HEK293 (cell line): ENCODE data around the gene PDE11A.

Source experiments
- CTCF ChIA-PET: fragments of 350-600 bp; formaldehyde crosslinking; extraction: SDS; loops from one replicate; lab custom pipeline; 2021; ENCODE audit warnings: antibody characterized with exemption; lab: Yijun Ruan, JAX
- POLR2A ChIA-PET: fragments of 300-600 bp; formaldehyde crosslinking; extraction: SDS; loops from one replicate; lab custom pipeline; 2020; ENCODE audit warnings: antibody characterized with exemption, inconsistent platforms; lab: Yijun Ruan, JAX
- H3K27ac ChIP-seq: fragments of 200-500 bp; sonication (Bioruptor generic); 2 replicates; pipeline ENCODE4 v1.5.1; 2014; ENCODE audit warnings: low read depth, low read length, control low read depth, inconsistent platforms; ENCODE audit errors: extremely low read depth
- H3K36me3 ChIP-seq, 2 experiments: fragments of 200-500 bp in 1 of 2; sonication (Bioruptor generic) in 1 of 2; 1 replicate in 1 of 2; 2 replicates in 1 of 2; pipeline ENCODE4 v1.5.1; 2014 to 2017; ENCODE audit warnings: inconsistent platforms in 2 of 2, low read length in 2 of 2; ENCODE audit not compliant: control insufficient read depth in 2 of 2, insufficient read depth in 1 of 2
- H3K4me1 ChIP-seq: fragments of 200-500 bp; sonication (Bioruptor generic); 2 replicates; pipeline ENCODE4 v1.5.1; 2014; ENCODE audit warnings: mild to moderate bottlenecking, low read length, inconsistent platforms; ENCODE audit not compliant: control insufficient read depth, insufficient read depth
- H3K4me3 ChIP-seq: 2 replicates; pipeline ENCODE4 v1.5.1; 2011; ENCODE audit warnings: low read depth, mild to moderate bottlenecking, control low read depth, low read length, moderate library complexity
- H3K9me3 ChIP-seq: fragments of 200-500 bp; sonication (Bioruptor generic); 2 replicates; pipeline ENCODE4 v1.5.1; 2014; ENCODE audit warnings: low read depth, low read length, inconsistent platforms; ENCODE audit not compliant: control insufficient read depth, insufficient read depth
- CTCF ChIP-seq: fragments of 450-650 bp; formaldehyde crosslinking; IDR thresholded peaks from 2 replicates; pipeline ENCODE4 v1.5.1; 2016; ENCODE audit warnings: missing biosample characterization, missing genetic modification characterization
- FEZF1 ChIP-seq: fragments of 450-650 bp; formaldehyde crosslinking; IDR thresholded peaks from 2 replicates; pipeline ENCODE4 v1.5.1; 2016; ENCODE audit warnings: missing biosample characterization, missing genetic modification characterization
- GLI2 ChIP-seq: fragments of 450-650 bp; formaldehyde crosslinking; IDR thresholded peaks from 2 replicates; pipeline ENCODE4; 2017; ENCODE audit warnings: missing biosample characterization, missing genetic modification characterization, low read depth, borderline replicate concordance
- GLIS1 ChIP-seq: fragments of 450-650 bp; formaldehyde crosslinking; IDR thresholded peaks from 2 replicates; pipeline ENCODE4 v1.5.1; 2016; ENCODE audit warnings: missing biosample characterization, missing genetic modification characterization
- HOXD13 ChIP-seq: sonication (generic); formaldehyde crosslinking; IDR thresholded peaks from 2 replicates; pipeline ENCODE4 v1.8.0; 2022; ENCODE audit warnings: missing genetic modification reagents, borderline replicate concordance
- IKZF3 ChIP-seq: fragments of 450-650 bp; IDR thresholded peaks from 2 replicates; pipeline ENCODE4 v1.5.0; 2018; ENCODE audit warnings: missing biosample characterization, mild to moderate bottlenecking, missing genetic modification characterization, moderate library complexity
- MEIS1 ChIP-seq: sonication (generic); formaldehyde crosslinking; IDR thresholded peaks from 2 replicates; pipeline ENCODE4 v1.8.1; 2022; ENCODE audit warnings: missing genetic modification reagents, mild to moderate bottlenecking, borderline replicate concordance
- MZF1 ChIP-seq: fragments of 450-650 bp; formaldehyde crosslinking; IDR thresholded peaks from 2 replicates; pipeline ENCODE4 v1.5.1; 2017; ENCODE audit warnings: missing biosample characterization, missing genetic modification characterization, borderline replicate concordance
- ZBTB21 ChIP-seq: fragments of 450-650 bp; formaldehyde crosslinking; IDR thresholded peaks from 2 replicates; pipeline ENCODE4 v1.5.1; 2017; ENCODE audit warnings: missing biosample characterization, missing genetic modification characterization
- ZIC2 ChIP-seq: fragments of 450-650 bp; formaldehyde crosslinking; IDR thresholded peaks from 2 replicates; pipeline ENCODE4 v1.5.1; 2016; ENCODE audit warnings: missing biosample characterization, missing genetic modification characterization
- ZNF114 ChIP-seq: fragments of 450-650 bp; formaldehyde crosslinking; IDR thresholded peaks from 2 replicates; pipeline ENCODE4 v1.5.0; 2017; ENCODE audit warnings: missing biosample characterization, missing genetic modification characterization
- ZNF121 ChIP-seq: fragments of 450-650 bp; formaldehyde crosslinking; IDR thresholded peaks from 2 replicates; pipeline ENCODE4 v1.5.1; 2016; ENCODE audit warnings: missing biosample characterization, missing genetic modification characterization
- ZNF138 ChIP-seq: fragments of 450-650 bp; formaldehyde crosslinking; IDR thresholded peaks from 2 replicates; pipeline ENCODE4 v1.5.1; 2016; ENCODE audit warnings: missing biosample characterization, missing genetic modification characterization, borderline replicate concordance
- ZNF211 ChIP-seq: fragments of 450-650 bp; formaldehyde crosslinking; IDR thresholded peaks from 2 replicates; pipeline ENCODE4 v1.5.1; 2016; ENCODE audit warnings: low read depth, missing biosample characterization, missing genetic modification characterization
- ZNF341 ChIP-seq: fragments of 450-650 bp; formaldehyde crosslinking; IDR thresholded peaks from 2 replicates; pipeline ENCODE4; 2016; ENCODE audit warnings: low read depth, missing biosample characterization, missing genetic modification characterization
- ZNF350 ChIP-seq: fragments of 450-650 bp; formaldehyde crosslinking; IDR thresholded peaks from 2 replicates; pipeline ENCODE4 v1.5.0; 2017; ENCODE audit warnings: missing biosample characterization, mild to moderate bottlenecking, missing genetic modification characterization
- ZNF354C ChIP-seq: fragments of 450-650 bp; formaldehyde crosslinking; IDR thresholded peaks from 2 replicates; pipeline ENCODE4 v1.5.1; 2016; ENCODE audit warnings: missing biosample characterization, missing genetic modification characterization, low read depth, borderline replicate concordance
- ZNF416 ChIP-seq: fragments of 450-650 bp; formaldehyde crosslinking; IDR thresholded peaks from 2 replicates; pipeline ENCODE4 v1.5.1; 2016; ENCODE audit warnings: missing biosample characterization, missing genetic modification characterization
- ZNF423 ChIP-seq: fragments of 450-650 bp; formaldehyde crosslinking; IDR thresholded peaks from 2 replicates; pipeline ENCODE4 v1.5.1; 2016; ENCODE audit warnings: missing biosample characterization, missing genetic modification characterization
- ZNF426 ChIP-seq: fragments of 450-650 bp; formaldehyde crosslinking; IDR thresholded peaks from 2 replicates; pipeline ENCODE4 v1.5.1; 2017; ENCODE audit warnings: missing biosample characterization, missing genetic modification characterization, mild to moderate bottlenecking, inconsistent platforms, moderate library complexity
- ZNF596 ChIP-seq: fragments of 450-650 bp; IDR thresholded peaks from 2 replicates; pipeline ENCODE4 v1.5.0; 2018; ENCODE audit warnings: missing biosample characterization, mild to moderate bottlenecking, missing genetic modification characterization, moderate library complexity
- ZNF624 ChIP-seq: fragments of 450-650 bp; formaldehyde crosslinking; IDR thresholded peaks from 2 replicates; pipeline ENCODE4 v1.5.1; 2017; ENCODE audit warnings: missing biosample characterization, missing genetic modification characterization
- ZNF658 ChIP-seq: fragments of 450-650 bp; formaldehyde crosslinking; IDR thresholded peaks from 2 replicates; pipeline ENCODE4; 2016; ENCODE audit warnings: missing biosample characterization, missing genetic modification characterization
- ZNF664 ChIP-seq: fragments of 450-650 bp; formaldehyde crosslinking; IDR thresholded peaks from 2 replicates; pipeline ENCODE4 v1.5.1; 2016; ENCODE audit warnings: missing biosample characterization, missing genetic modification characterization
- ZNF777 ChIP-seq: fragments of 450-650 bp; formaldehyde crosslinking; IDR thresholded peaks from 2 replicates; pipeline ENCODE4 v1.5.1; 2017; ENCODE audit warnings: missing biosample characterization, missing genetic modification characterization, borderline replicate concordance
- ZSCAN23 ChIP-seq: fragments of 450-650 bp; formaldehyde crosslinking; IDR thresholded peaks from 2 replicates; pipeline ENCODE4 v1.5.1; 2016; ENCODE audit warnings: missing biosample characterization, missing genetic modification characterization
- TF ChIP-seq, protein P1 (sequence below): fragments of 450-650 bp; formaldehyde crosslinking; IDR thresholded peaks from 2 replicates; pipeline ENCODE4 v1.5.1; 2017; ENCODE audit warnings: missing biosample characterization, missing genetic modification characterization
- TF ChIP-seq, protein P2 (sequence below): fragments of 450-650 bp; formaldehyde crosslinking; IDR thresholded peaks from 2 replicates; pipeline ENCODE4 v1.5.1; 2016; ENCODE audit warnings: missing biosample characterization, missing genetic modification characterization
- TF ChIP-seq, protein P3 (sequence below): fragments of 450-650 bp; formaldehyde crosslinking; IDR thresholded peaks from 2 replicates; pipeline ENCODE4 v1.5.1; 2017; ENCODE audit warnings: missing biosample characterization, missing genetic modification characterization
- TF ChIP-seq, protein P4 (sequence below): fragments of 450-650 bp; formaldehyde crosslinking; IDR thresholded peaks from 2 replicates; pipeline ENCODE4 v1.5.1; 2016; ENCODE audit warnings: missing biosample characterization, missing genetic modification characterization
- TF ChIP-seq, protein P5 (sequence below): fragments of 450-650 bp; formaldehyde crosslinking; IDR thresholded peaks from 2 replicates; pipeline ENCODE4 v1.5.1; 2017; ENCODE audit warnings: missing biosample characterization, missing genetic modification characterization

PDE11A gene

GRCh38 chr2:177597759-177598158 is 474.8 kb downstream of the PDE11A start:
- Histone ChIP-seq H3K36me3 (no peaks in the 10 kb centered on the region), H3K27ac (no peak overlapping the region), H3K9me3 (no peaks in the 10 kb centered on the region), H3K4me1 (peaks cover 3% of the 10 kb centered on the region; the same call in 1 of the 2 replicates), H3K4me3 (no peak overlapping the region)
- ChIA-PET POLR2A (no interaction called here), CTCF (no interaction called here)
- TF ChIP-seq ZNF658 (tag by site-specific recombination) (no peak), MZF1 (tag by site-specific recombination) (no peak), ZNF416 (tag by site-specific recombination) (no peak), ZNF596 (tag by site-specific recombination) (no peak), ZNF426 (tag by site-specific recombination) (no peak), ZNF114 (tag by site-specific recombination) (no peak), ZNF211 (no peak), MEIS1 (CRISPR knock-in tag) (no peak), IKZF3 (no peak), ZNF423 (tag by site-specific recombination) (peak; percentile 32), CTCF (tag by site-specific recombination) (no peak), FEZF1 (tag by site-specific recombination) (peak; percentile 84), ZNF121 (tag by site-specific recombination) (peak; percentile 51), GLI2 (tag by site-specific recombination) (0 out of 2 replicates have a peak, but pooled peaks have one; percentile 41), ZBTB21 (tag by site-specific recombination) (no peak), ZSCAN23 (no peak), ZNF624 (tag by site-specific recombination) (no peak), ZNF138 (no peak), ZNF350 (no peak), ZNF354C (no peak), GLIS1 (tag by site-specific recombination) (peak; percentile 64), ZIC2 (tag by site-specific recombination) (peak; percentile 81), ZNF341 (tag by site-specific recombination) (no peak), ZNF777 (no peak), ZNF664 (no peak), HOXD13 (no peak)
- TF ChIP-seq, protein P1, sequence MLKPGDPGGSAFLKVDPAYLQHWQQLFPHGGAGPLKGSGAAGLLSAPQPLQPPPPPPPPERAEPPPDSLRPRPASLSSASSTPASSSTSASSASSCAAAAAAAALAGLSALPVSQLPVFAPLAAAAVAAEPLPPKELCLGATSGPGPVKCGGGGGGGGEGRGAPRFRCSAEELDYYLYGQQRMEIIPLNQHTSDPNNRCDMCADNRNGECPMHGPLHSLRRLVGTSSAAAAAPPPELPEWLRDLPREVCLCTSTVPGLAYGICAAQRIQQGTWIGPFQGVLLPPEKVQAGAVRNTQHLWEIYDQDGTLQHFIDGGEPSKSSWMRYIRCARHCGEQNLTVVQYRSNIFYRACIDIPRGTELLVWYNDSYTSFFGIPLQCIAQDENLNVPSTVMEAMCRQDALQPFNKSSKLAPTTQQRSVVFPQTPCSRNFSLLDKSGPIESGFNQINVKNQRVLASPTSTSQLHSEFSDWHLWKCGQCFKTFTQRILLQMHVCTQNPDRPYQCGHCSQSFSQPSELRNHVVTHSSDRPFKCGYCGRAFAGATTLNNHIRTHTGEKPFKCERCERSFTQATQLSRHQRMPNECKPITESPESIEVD (tag by site-specific recombination), result peak; percentile 94
- TF ChIP-seq, protein P2, sequence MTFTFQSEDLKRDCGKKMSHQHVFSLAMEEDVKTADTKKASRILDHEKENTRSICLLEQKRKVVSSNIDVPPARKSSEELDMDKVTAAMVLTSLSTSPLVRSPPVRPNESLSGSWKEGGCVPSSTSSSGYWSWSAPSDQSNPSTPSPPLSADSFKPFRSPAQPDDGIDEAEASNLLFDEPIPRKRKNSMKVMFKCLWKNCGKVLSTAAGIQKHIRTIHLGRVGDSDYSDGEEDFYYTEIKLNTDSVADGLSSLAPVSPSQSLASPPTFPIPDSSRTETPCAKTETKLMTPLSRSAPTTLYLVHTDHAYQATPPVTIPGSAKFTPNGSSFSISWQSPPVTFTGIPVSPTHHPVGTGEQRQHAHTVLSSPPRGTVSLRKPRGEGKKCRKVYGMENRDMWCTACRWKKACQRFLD (tag by site-specific recombination), result no peak
- TF ChIP-seq, protein P3, sequence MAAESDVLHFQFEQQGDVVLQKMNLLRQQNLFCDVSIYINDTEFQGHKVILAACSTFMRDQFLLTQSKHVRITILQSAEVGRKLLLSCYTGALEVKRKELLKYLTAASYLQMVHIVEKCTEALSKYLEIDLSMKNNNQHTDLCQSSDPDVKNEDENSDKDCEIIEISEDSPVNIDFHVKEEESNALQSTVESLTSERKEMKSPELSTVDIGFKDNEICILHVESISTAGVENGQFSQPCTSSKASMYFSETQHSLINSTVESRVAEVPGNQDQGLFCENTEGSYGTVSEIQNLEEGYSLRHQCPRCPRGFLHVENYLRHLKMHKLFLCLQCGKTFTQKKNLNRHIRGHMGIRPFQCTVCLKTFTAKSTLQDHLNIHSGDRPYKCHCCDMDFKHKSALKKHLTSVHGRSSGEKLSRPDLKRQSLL, result no peak
- TF ChIP-seq, protein P4, sequence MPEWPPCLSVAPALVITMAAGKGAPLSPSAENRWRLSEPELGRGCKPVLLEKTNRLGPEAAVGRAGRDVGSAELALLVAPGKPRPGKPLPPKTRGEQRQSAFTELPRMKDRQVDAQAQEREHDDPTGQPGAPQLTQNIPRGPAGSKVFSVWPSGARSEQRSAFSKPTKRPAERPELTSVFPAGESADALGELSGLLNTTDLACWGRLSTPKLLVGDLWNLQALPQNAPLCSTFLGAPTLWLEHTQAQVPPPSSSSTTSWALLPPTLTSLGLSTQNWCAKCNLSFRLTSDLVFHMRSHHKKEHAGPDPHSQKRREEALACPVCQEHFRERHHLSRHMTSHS, result peak; percentile 66; the same call in 1 of the 2 replicates
- TF ChIP-seq, protein P5, sequence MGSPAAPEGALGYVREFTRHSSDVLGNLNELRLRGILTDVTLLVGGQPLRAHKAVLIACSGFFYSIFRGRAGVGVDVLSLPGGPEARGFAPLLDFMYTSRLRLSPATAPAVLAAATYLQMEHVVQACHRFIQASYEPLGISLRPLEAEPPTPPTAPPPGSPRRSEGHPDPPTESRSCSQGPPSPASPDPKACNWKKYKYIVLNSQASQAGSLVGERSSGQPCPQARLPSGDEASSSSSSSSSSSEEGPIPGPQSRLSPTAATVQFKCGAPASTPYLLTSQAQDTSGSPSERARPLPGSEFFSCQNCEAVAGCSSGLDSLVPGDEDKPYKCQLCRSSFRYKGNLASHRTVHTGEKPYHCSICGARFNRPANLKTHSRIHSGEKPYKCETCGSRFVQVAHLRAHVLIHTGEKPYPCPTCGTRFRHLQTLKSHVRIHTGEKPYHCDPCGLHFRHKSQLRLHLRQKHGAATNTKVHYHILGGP (tag by site-specific recombination), result no peak
